Measurements from ENCODE around the gene SRP9. TPM values are rescaled to one million over a fixed set of nuclear protein-coding genes. Genes with fewer than 3 reads are reported as not detected.

Gene SRP9
- total and polyA plus RNA-seq, 4 donors: 128 to 390 (median 160) TPM

DNA sequence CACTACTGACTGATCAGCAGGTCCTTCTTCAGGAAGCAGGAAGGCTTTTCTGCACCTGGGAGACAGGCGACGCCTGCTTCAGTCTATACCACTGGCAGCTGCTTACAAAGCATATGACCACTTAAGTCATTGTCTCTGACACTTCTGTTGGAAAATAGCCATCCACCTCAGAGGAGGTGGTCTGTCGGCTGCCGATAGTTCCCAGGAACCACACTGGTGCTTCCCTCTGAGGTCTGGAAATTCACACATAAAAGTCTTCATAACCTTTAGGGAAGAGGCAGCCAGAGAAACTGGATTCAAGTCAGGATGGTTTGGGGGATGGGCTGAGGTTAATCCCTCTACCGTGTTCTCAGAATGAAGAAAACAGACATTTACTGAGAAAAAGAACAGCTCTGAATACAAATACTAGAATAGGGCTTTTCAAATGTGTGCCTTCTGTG lies 15.6 kb upstream of the SRP9 start:
- intact Hi-C loops (cut with DNase I): loop anchor here (5.0 to 10.0 kb wide), 2 partner anchors 60 to 67 kb away; no protein-coding TSS in a partner anchor
- H3K27ac ChIP-seq (ENCODE audit: low read depth in 1 of 2, low read length in 2 of 2): peak overlapping the region; percentile 2 to 57
- H3K36me3 ChIP-seq (ENCODE audit: control insufficient read depth in 1 of 2, insufficient read depth in 2 of 2, low read length in 1 of 2): no peaks in the 10 kb centered on the region
- DNase-seq: no peak
- no peaks in the 10 kb centered on the region for H3K9me3 ChIP-seq (ENCODE audit: control insufficient read depth, low read length)
- no peak for ATAC-seq (ENCODE audit: low FRiP score)
- no peaks in the 10 kb centered on the region for H3K27me3 ChIP-seq (ENCODE audit: control insufficient read depth in 1 of 2, insufficient read depth in 2 of 2, low read length in 1 of 2)
- peaks cover 0 to 4% of the 10 kb centered on the region in 2 donors for H3K4me1 ChIP-seq (ENCODE audit: control insufficient read depth in 1 of 2, insufficient read depth in 2 of 2, low read length in 2 of 2)
- no peak overlapping the region for H3K4me3 ChIP-seq (ENCODE audit: low read length in 2 of 2)
- WGBS, 2 donors: 61 to 63% methylated on average over 5 of the region's 5 CpGs

DNA sequence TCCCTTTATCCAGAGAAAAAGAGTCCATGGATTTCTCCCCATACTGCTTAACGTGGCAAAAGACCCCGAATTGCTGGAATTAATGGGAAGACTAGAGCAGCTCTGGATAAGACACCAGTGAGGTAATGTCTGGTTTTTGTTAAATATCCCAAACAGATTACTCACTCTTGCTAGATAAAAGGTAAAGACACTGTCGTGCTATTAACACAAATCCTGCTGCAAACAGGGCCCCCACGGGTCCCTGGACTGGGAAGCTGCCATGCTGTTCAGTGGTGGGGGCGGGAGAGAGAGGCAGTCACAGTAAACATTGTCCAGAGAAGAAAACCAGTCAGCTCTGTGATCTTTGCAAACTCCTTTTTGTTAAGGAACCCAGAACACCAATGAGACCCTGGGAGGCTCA lies 15.2 kb upstream of the SRP9 start:
- Histone ChIP-seq H3K4me1 (ENCODE audit: control insufficient read depth in 1 of 2, insufficient read depth in 2 of 2, low read length in 2 of 2) (peaks cover 0 to 4% of the 10 kb centered on the region in 2 donors), H3K27ac (ENCODE audit: low read depth in 1 of 2, low read length in 2 of 2) (peak overlapping the region; percentile 57 to 87), H3K4me3 (ENCODE audit: low read length in 2 of 2) (no peak overlapping the region), H3K27me3 (ENCODE audit: control insufficient read depth in 1 of 2, insufficient read depth in 2 of 2, low read length in 1 of 2) (no peaks in the 10 kb centered on the region), H3K36me3 (ENCODE audit: control insufficient read depth in 1 of 2, insufficient read depth in 2 of 2, low read length in 1 of 2) (no peaks in the 10 kb centered on the region), H3K9me3 (ENCODE audit: control insufficient read depth, low read length) (no peaks in the 10 kb centered on the region)
- intact Hi-C loops (cut with DNase I): loop anchor here (5.0 to 10.0 kb wide), 2 partner anchors 60 to 68 kb away; no protein-coding TSS in a partner anchor
- WGBS, 2 donors: 13 to 17% methylated on average over 5 of the region's 5 CpGs
- DNase-seq: no peak
- no peak for ATAC-seq (ENCODE audit: low FRiP score)

DNA sequence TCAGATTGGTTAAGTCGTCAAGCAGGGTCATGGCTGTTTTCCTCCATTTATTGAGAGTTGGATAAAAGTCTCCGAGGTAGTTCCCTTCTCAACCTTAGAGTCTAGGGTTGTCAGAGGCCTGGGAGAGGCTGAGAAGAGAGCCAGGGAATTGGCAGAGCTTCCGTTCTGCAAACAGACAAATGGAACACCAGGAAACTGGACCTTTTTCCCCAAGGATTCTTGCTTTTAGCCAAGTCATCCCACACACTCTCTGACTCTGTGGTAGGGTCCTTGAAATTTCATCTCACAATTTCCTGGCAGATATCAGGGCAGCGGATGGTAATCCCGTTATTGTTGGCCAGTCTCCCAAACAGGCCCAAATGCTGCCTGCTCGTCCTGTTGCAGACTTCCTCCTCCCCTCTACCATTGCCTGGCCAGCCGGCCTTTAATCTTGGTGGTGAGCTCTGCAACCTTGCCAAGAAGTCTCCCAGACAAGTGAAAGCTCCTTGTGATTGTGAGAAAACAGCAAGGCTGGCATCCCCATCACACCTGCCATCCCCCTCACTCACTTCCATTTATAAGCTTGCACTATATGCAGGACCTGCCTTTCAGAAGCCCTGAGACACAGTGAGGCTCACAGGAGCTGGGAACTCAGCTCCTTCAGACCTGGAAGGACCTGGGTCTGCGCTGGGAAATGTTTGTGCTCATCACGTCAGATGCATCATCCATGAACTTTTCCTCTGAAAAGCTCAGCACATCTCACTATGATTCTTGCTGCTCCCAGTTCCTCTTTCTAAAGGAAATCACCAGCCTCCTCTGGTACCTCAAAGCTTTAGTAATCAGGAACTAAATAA lies 13.7 kb upstream of the SRP9 start:
- intact Hi-C loops (cut with DNase I): loop anchor here (5.0 to 10.0 kb wide), 2 partner anchors 62 to 69 kb away; no protein-coding TSS in a partner anchor
- Histone ChIP-seq H3K27me3 (ENCODE audit: control insufficient read depth in 1 of 2, insufficient read depth in 2 of 2, low read length in 1 of 2) (no peaks in the 10 kb centered on the region), H3K36me3 (ENCODE audit: control insufficient read depth in 1 of 2, insufficient read depth in 2 of 2, low read length in 1 of 2) (no peaks in the 10 kb centered on the region), H3K9me3 (ENCODE audit: control insufficient read depth, low read length) (no peaks in the 10 kb centered on the region), H3K4me1 (ENCODE audit: control insufficient read depth in 1 of 2, insufficient read depth in 2 of 2, low read length in 2 of 2) (peaks cover 0 to 6% of the 10 kb centered on the region in 2 donors), H3K27ac (ENCODE audit: low read depth in 1 of 2, low read length in 2 of 2) (peak overlapping the region; percentile 52 to 87), H3K4me3 (ENCODE audit: low read length in 2 of 2) (no peak overlapping the region)
- ATAC-seq (ENCODE audit: low FRiP score): peak; percentile 4
- peak in 1 of 2 donors; percentile 79 for DNase-seq
- 8 to 9% methylated on average over 9 of the region's 9 CpGs for WGBS, 2 donors

DNA sequence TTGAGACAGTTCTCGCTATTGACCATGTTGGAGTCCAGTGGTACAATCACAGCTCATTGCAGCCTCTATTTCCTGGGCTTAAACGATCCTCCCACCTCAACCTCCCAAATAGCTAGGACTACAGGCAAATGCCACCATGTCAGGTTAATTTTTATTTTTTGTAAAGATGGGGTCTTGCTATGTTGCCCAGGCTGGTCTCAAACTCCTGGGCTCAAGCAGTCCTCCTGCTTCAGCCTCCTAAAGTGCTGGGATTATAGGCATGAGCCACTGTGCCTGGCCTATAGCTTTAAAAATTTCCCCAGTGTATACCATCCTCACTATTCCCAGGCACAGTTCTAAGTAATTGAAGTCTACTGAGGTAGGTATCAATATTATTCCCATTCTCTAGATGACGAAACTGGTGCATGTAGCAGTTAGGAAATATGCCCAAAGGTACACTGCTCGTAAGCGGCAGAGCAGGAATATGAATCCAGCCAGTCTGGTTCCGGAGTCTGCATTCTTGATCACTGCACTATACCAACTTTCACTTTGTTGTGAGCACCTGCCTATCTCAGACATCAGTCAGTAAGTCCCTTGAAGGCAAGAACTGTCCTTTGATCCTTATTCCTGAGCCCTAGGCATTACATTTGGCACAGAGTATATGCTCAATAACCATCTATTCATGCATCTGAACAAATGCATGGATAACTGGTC lies 11.5 kb upstream of the SRP9 start:
- Histone ChIP-seq H3K4me1 (ENCODE audit: control insufficient read depth in 1 of 2, insufficient read depth in 2 of 2, low read length in 2 of 2) (peaks cover 0 to 6% of the 10 kb centered on the region in 2 donors), H3K27me3 (ENCODE audit: control insufficient read depth in 1 of 2, insufficient read depth in 2 of 2, low read length in 1 of 2) (no peaks in the 10 kb centered on the region), H3K9me3 (ENCODE audit: control insufficient read depth, low read length) (no peaks in the 10 kb centered on the region), H3K4me3 (ENCODE audit: low read length in 2 of 2) (no peak overlapping the region), H3K27ac (ENCODE audit: low read depth in 1 of 2, low read length in 2 of 2) (peak overlapping the region in 1 of 2 donors; percentile 67), H3K36me3 (ENCODE audit: control insufficient read depth in 1 of 2, insufficient read depth in 2 of 2, low read length in 1 of 2) (no peaks in the 10 kb centered on the region)
- ATAC-seq (ENCODE audit: low FRiP score): no peak
- intact Hi-C loops (cut with DNase I): loop anchor here in 1 of 2 donors (10.0 kb wide), 1 partner anchor 71 kb away; no protein-coding TSS in a partner anchor
- no peak for DNase-seq
- 95 to 98% methylated on average over 6 of the region's 6 CpGs for WGBS, 2 donors

DNA sequence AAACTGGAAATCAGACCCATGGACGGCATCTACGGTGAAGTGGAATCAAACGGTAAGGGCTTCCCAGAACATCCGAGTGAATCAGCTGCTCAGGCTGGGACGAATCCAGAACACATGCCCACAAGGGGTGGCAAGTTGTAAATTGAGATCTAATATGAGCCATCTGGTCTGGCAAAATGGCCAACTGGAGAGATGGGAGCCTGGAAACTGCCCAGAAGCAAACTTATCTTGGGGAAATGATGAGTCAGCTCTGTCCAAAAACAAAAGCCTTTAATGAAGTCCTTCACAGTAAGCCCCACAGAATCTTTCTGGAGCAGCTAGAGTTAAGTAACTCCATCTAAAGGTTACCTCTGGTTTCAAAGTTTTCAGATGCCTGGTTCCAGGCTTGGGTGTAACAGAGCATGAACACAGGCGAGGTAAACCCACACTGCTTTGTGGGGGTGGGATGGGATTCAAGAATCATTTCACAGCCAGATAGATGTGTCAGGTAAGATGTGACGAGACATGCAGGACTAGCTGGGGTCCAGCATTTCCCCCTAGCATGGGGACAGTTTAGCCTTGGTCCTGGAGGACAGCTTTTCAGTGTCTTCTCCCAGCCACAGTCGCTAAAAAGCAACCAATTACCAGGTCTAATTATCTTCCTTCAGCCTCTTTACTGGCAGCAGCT lies 10.5 kb upstream of the SRP9 start:
- intact Hi-C loops (cut with DNase I): loop anchor here in 1 of 2 donors (10.0 kb wide), 1 partner anchor 72 kb away; no protein-coding TSS in a partner anchor
- Histone ChIP-seq H3K4me1 (ENCODE audit: control insufficient read depth in 1 of 2, insufficient read depth in 2 of 2, low read length in 2 of 2) (peaks cover 0 to 6% of the 10 kb centered on the region in 2 donors), H3K36me3 (ENCODE audit: control insufficient read depth in 1 of 2, insufficient read depth in 2 of 2, low read length in 1 of 2) (no peaks in the 10 kb centered on the region), H3K9me3 (ENCODE audit: control insufficient read depth, low read length) (no peaks in the 10 kb centered on the region), H3K27ac (ENCODE audit: low read depth in 1 of 2, low read length in 2 of 2) (peak overlapping the region; percentile 67 to 79), H3K4me3 (ENCODE audit: low read length in 2 of 2) (no peak overlapping the region), H3K27me3 (ENCODE audit: control insufficient read depth in 1 of 2, insufficient read depth in 2 of 2, low read length in 1 of 2) (no peaks in the 10 kb centered on the region)
- ATAC-seq (ENCODE audit: low FRiP score): peak; percentile 62
- peak; percentile 77 to 86 for DNase-seq
- 3 to 12% methylated on average over 8 of the region's 8 CpGs for WGBS, 2 donors

DNA sequence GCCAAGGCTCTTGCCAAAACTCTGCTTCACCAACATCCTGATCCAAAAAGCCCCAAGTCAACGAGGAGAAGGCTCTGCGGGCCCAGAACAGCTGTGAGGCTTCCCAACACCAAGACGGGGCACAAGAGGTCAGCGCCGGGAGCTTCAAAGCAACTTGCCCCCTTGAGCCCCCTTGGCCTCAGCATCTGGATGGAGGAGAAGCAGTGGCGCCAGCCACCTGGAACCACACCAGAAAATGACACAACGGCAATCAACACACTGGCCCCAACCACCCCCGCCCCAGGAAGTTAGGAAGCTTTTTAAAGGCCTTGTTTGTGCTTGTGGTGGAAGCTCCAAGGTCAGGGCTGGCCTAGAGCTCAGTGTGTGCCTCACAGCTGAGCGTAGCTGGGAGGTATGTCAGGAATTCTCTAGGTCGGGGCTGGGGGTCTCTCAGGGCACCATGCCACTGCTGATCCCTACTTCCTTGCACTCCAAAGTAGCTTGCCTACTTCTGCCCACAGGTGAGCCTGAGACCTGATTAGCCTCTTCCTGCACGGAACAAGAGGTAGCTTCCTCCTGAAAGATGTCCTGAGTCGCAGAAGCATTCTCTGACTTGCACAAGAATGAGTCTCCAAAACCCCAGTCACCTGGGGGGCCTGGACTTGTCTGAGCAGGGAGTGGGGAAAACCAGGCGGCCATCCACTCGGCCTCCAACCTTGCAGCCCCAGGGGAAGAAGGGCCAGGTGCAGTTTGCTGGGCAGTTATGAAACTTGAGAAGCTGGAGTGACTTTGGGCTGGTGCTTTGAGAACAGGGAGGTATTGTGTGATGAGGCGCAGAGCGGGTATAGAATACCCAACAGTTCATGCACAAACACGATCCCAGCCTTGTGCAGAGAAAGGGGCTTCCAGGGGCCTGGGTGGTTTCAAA lies 9.7 kb upstream of the SRP9 start:
- peak; percentile 87 for DNase-seq
- Histone ChIP-seq H3K27ac (ENCODE audit: low read depth in 1 of 2, low read length in 2 of 2) (peak overlapping the region; percentile 58 to 79), H3K9me3 (ENCODE audit: control insufficient read depth, low read length) (no peaks in the 10 kb centered on the region), H3K36me3 (ENCODE audit: control insufficient read depth in 1 of 2, insufficient read depth in 2 of 2, low read length in 1 of 2) (no peaks in the 10 kb centered on the region), H3K4me3 (ENCODE audit: low read length in 2 of 2) (no peak overlapping the region), H3K27me3 (ENCODE audit: control insufficient read depth in 1 of 2, insufficient read depth in 2 of 2, low read length in 1 of 2) (no peaks in the 10 kb centered on the region), H3K4me1 (ENCODE audit: control insufficient read depth in 1 of 2, insufficient read depth in 2 of 2, low read length in 2 of 2) (peaks cover 0 to 6% of the 10 kb centered on the region in 2 donors)
- 39 to 41% methylated on average over 17 of the region's 17 CpGs for WGBS, 2 donors
- intact Hi-C loops (cut with DNase I): loop anchor here in 1 of 2 donors (10.0 kb wide), 1 partner anchor 73 kb away; no protein-coding TSS in a partner anchor
- peak; percentile 71 for ATAC-seq (ENCODE audit: low FRiP score)

DNA sequence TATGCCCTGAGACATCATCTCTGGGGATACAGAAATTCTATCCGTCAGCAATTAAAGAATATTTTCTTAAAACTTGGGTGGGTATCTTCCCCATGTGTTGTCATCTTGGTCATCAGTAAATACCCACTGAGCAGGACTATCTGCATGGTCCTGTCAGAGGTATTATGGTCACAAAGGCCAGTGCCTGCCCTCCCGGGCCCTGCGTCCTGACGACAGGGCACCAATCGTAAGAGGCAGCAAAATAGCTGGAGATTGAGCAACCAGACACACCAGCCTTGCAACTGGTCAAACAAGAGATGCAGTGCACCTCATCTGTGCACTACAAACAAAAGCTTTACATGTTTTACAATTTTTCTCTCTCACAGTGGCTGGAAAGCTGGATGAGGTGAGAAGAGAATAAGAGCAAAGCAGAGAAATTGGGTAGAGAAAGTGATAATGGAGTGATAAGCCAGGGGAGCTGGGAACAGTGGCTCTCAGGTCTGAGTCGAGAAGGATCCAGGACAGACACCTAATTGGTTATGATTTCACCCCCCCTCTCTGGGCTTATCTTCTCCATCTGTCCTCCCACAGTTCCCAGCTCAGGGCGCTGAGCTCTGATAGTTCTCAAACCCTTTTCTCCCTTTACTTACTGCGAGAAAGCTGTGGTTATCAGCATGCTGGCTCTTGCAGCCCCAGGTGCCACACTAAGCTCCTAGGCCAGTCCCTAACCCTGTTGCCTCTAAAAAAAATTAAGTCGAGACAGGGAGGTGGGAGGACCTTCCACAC lies 8.8 kb upstream of the SRP9 start:
- Histone ChIP-seq H3K9me3 (ENCODE audit: control insufficient read depth, low read length) (no peaks in the 10 kb centered on the region), H3K4me1 (ENCODE audit: control insufficient read depth in 1 of 2, insufficient read depth in 2 of 2, low read length in 2 of 2) (peaks cover 0 to 5% of the 10 kb centered on the region in 2 donors), H3K36me3 (ENCODE audit: control insufficient read depth in 1 of 2, insufficient read depth in 2 of 2, low read length in 1 of 2) (no peaks in the 10 kb centered on the region), H3K27ac (ENCODE audit: low read depth in 1 of 2, low read length in 2 of 2) (no peak overlapping the region), H3K4me3 (ENCODE audit: low read length in 2 of 2) (no peak overlapping the region), H3K27me3 (ENCODE audit: control insufficient read depth in 1 of 2, insufficient read depth in 2 of 2, low read length in 1 of 2) (no peaks in the 10 kb centered on the region)
- DNase-seq: no peak
- ATAC-seq (ENCODE audit: low FRiP score): no peak
- intact Hi-C loops (cut with DNase I): loop anchor here in 1 of 2 donors (10.0 kb wide), 1 partner anchor 74 kb away; no protein-coding TSS in a partner anchor
- WGBS, 2 donors: 93 to 97% methylated on average over 9 of the region's 9 CpGs

All from aorta (tissue), 5 donors.